Fibroblast of pulmonary artery (primary cell): ENCODE measurements around the gene FNBP1L.
"Not testable (repeated sequence)": the region's sequence is repeated elsewhere in the genome, so short reads cannot be mapped to it uniquely, and the experiment has no call there.

Experiments
- DNase-seq: peaks from one replicate; pipeline ENCODE4 v3.0.0-alpha.2; 2010; ENCODE audit warnings: low read depth
- H3K4me3 ChIP-seq: replicated peaks from 2 replicates; pipeline ENCODE4 v1.5.1; 2011; ENCODE audit warnings: low read depth, mild to moderate bottlenecking, control low read depth, low read length, moderate library complexity
- CTCF ChIP-seq: IDR thresholded peaks from 2 replicates; pipeline ENCODE4 v1.5.1; 2011; ENCODE audit warnings: mild to moderate bottlenecking, control low read depth, low read length, inconsistent platforms; ENCODE audit errors: missing control alignments

The FNBP1L gene

GRCh38 chr1:93552741-93553455 lies 105.0 kb downstream of the FNBP1L start:
- no peak overlapping the region for H3K4me3 ChIP-seq
- TF ChIP-seq CTCF: no peak
- peak; percentile 85 for DNase-seq

GRCh38 chr1:93553886-93554490 lies 106.1 kb downstream of the FNBP1L start:
- not testable (repeated sequence) for H3K4me3 ChIP-seq
- peak; percentile 81 for DNase-seq

GRCh38 chr1:93554883-93555872 lies 107.3 kb downstream of the FNBP1L start:
- H3K4me3 ChIP-seq: no peak overlapping the region
- no peak for TF ChIP-seq CTCF
- peak; percentile 39 for DNase-seq

GRCh38 chr1:93556291-93556690 lies 108.4 kb downstream of the FNBP1L start:
- H3K4me3 ChIP-seq: no peak overlapping the region
- no peak for TF ChIP-seq CTCF
- no peak for DNase-seq

- no peak overlapping the region for H3K4me3 ChIP-seq
- no peak for DNase-seq
- TF ChIP-seq CTCF: no peak
Measured at GRCh38 chr1:93559045-93559444, 111.1 kb downstream of the FNBP1L start.

GRCh38 chr1:93559695-93560094 lies 111.8 kb downstream of the FNBP1L start:
- H3K4me3 ChIP-seq: no peak overlapping the region
- no peak for DNase-seq
- no peak for TF ChIP-seq CTCF
